Hepatocyte (in vitro differentiated cells): ENCODE data around the gene C16orf54. TPM values are rescaled to one million over a fixed set of nuclear protein-coding genes. Genes with fewer than 3 reads are reported as not detected.

Experiments
- DNase-seq: peaks from one replicate; pipeline ENCODE4 v3.0.0-alpha.2; 2016; ENCODE audit warnings: low spot score
- H2AFZ ChIP-seq: fragments of 200-600 bp; sonication (generic); 2 replicates; pipeline ENCODE4 v1.6.0; 2016; ENCODE audit warnings: antibody characterized with exemption, mild to moderate bottlenecking
- H3K27ac ChIP-seq: fragments of 200-600 bp; sonication (generic); 2 replicates; pipeline ENCODE4 v1.5.1; 2016; ENCODE audit warnings: mild to moderate bottlenecking
- H3K27me3 ChIP-seq: fragments of 200-600 bp; sonication (generic); 2 replicates; pipeline ENCODE4 v1.6.1; 2016
- H3K36me3 ChIP-seq: fragments of 200-600 bp; sonication (generic); replicated peaks from 2 replicates; pipeline ENCODE4 v1.5.1; 2016; ENCODE audit warnings: low read depth; ENCODE audit not compliant: insufficient read depth
- H3K4me1 ChIP-seq: fragments of 200-600 bp; sonication (generic); 2 replicates; pipeline ENCODE4 v1.5.1; 2016; ENCODE audit warnings: mild to moderate bottlenecking, moderate library complexity; ENCODE audit not compliant: insufficient read depth
- H3K4me2 ChIP-seq: fragments of 200-600 bp; sonication (generic); 2 replicates; pipeline ENCODE4 v1.6.0; 2016
- H3K4me3 ChIP-seq: fragments of 200-600 bp; sonication (generic); 2 replicates; pipeline ENCODE4 v1.5.1; 2016; ENCODE audit warnings: mild to moderate bottlenecking
- H3K79me2 ChIP-seq: fragments of 200-600 bp; sonication (generic); 2 replicates; pipeline ENCODE4 v1.6.0; 2017; ENCODE audit warnings: mild to moderate bottlenecking
- H3K9me2 ChIP-seq: fragments of 200-600 bp; sonication (generic); replicated peaks from 2 replicates; pipeline ENCODE4 v1.6.0; 2017; ENCODE audit warnings: mild to moderate bottlenecking; ENCODE audit not compliant: insufficient read depth
- H3K9me3 ChIP-seq: fragments of 200-600 bp; sonication (generic); 2 replicates; pipeline ENCODE4 v1.5.1; 2016; ENCODE audit warnings: low read depth, mild to moderate bottlenecking
- H4K20me1 ChIP-seq: fragments of 200-600 bp; sonication (generic); 2 replicates; pipeline ENCODE4 v1.6.0; 2016; ENCODE audit warnings: mild to moderate bottlenecking; ENCODE audit not compliant: insufficient read depth, poor library complexity, severe bottlenecking
- CTCF ChIP-seq: fragments of 200-600 bp; sonication (generic); IDR thresholded peaks from 2 replicates; pipeline ENCODE4 v1.5.1; 2016; ENCODE audit warnings: antibody characterized with exemption, mild to moderate bottlenecking; ENCODE audit not compliant: poor library complexity
- EZH2 ChIP-seq: fragments of 200-600 bp; sonication (generic); IDR thresholded peaks from 2 replicates; pipeline ENCODE4 v1.6.1; 2016; ENCODE audit warnings: antibody characterized with exemption, mild to moderate bottlenecking, borderline replicate concordance
- EZH2phosphoT487 ChIP-seq: fragments of 200-600 bp; sonication (generic); IDR thresholded peaks from one replicate; pipeline ENCODE4 v1.6.1; 2018; ENCODE audit warnings: antibody characterized with exemption, mild to moderate bottlenecking, low read depth, moderate library complexity; ENCODE audit not compliant: unreplicated experiment, severe bottlenecking
- WGBS: methylation state at CpG from one replicate; pipeline ENCODE4 v1.1.6; 2016; ENCODE audit warnings: low lambda C conversion rate; ENCODE audit errors: missing lambda C conversion rate; 5-methylcytosine and 5-hydroxymethylcytosine counted together
- polyA plus RNA-seq: library from polyadenylated mRNA; unstranded; fragments of >200 nt; fragmentation: Nextera tagmentation; extraction: Ambion mirVana; gene quantifications from 2 replicates; pipeline ENCODE4 v1.2.1, GENCODE V29; 2016
- total RNA-seq: library from RNA; depleted of rRNA; stranded (reverse); fragments of >200 nt; gene quantifications from 2 replicates; pipeline ENCODE4 v1.2.3, GENCODE V29; 2014

C16orf54 gene
- total and polyA plus RNA-seq, 2 experiments from 2014 or later, result 0.10 to 0.16 TPM

- DNase-seq, result no peak
- TF ChIP-seq EZH2 (no peak), CTCF (no peak), EZH2phosphoT487 (no peak)
- H3K36me3 ChIP-seq, result no peaks in the 10 kb centered on the region
- H3K27ac ChIP-seq, result no peak overlapping the region
- H3K4me3 ChIP-seq, result no peak overlapping the region
- no peak overlapping the region for H3K4me2 ChIP-seq
- H3K9me2 ChIP-seq, result no peaks in the 10 kb centered on the region
- no peaks in the 10 kb centered on the region for H3K9me3 ChIP-seq
- WGBS, result 87% methylated on average over 7 of the region's 7 CpGs
- H3K4me1 ChIP-seq, result no peaks in the 10 kb centered on the region
- no peaks in the 10 kb centered on the region for H4K20me1 ChIP-seq
- H3K79me2 ChIP-seq, result no peaks in the 10 kb centered on the region
- no peaks in the 10 kb centered on the region for H3K27me3 ChIP-seq
- H2AFZ ChIP-seq, result no peak overlapping the region
Measured at GRCh38 chr16:29770250-29770929, 24.6 kb upstream of the C16orf54 start.

- Histone ChIP-seq H3K4me1 (no peaks in the 10 kb centered on the region), H3K9me3 (no peaks in the 10 kb centered on the region), H3K4me3 (no peak overlapping the region), H3K36me3 (no peaks in the 10 kb centered on the region), H3K4me2 (no peak overlapping the region), H3K9me2 (no peaks in the 10 kb centered on the region), H3K27me3 (no peaks in the 10 kb centered on the region), H3K79me2 (no peaks in the 10 kb centered on the region), H4K20me1 (no peaks in the 10 kb centered on the region), H2AFZ (no peak overlapping the region), H3K27ac (no peak overlapping the region)
- WGBS, result 89% methylated on average over 2 of the region's 2 CpGs
- TF ChIP-seq EZH2 (no peak), EZH2phosphoT487 (no peak), CTCF (no peak)
- no peak for DNase-seq
Measured at GRCh38 chr16:29769507-29769906, 23.7 kb upstream of the C16orf54 start.

- no peaks in the 10 kb centered on the region for H3K79me2 ChIP-seq
- H3K4me3 ChIP-seq, result no peak overlapping the region
- H3K27me3 ChIP-seq, result no peaks in the 10 kb centered on the region
- no peaks in the 10 kb centered on the region for H3K9me3 ChIP-seq
- no peak for DNase-seq
- H3K4me1 ChIP-seq, result no peaks in the 10 kb centered on the region
- no peak overlapping the region for H3K27ac ChIP-seq
- TF ChIP-seq EZH2phosphoT487 (no peak), EZH2 (no peak), CTCF (no peak)
- no peak overlapping the region for H3K4me2 ChIP-seq
- H3K36me3 ChIP-seq, result no peaks in the 10 kb centered on the region
- H3K9me2 ChIP-seq, result no peaks in the 10 kb centered on the region
- H2AFZ ChIP-seq, result no peak overlapping the region
- WGBS, result 97% methylated on average over 3 of the region's 3 CpGs
- H4K20me1 ChIP-seq, result no peaks in the 10 kb centered on the region
Measured at GRCh38 chr16:29767062-29767461, 21.3 kb upstream of the C16orf54 start.
